ENCODE data around the gene FNTB. TPM values are rescaled to one million over a fixed set of nuclear protein-coding genes. Genes with fewer than 3 reads are reported as not detected.

FNTB gene
- total and polyA plus RNA-seq, 9 of the 15 experiments (the other 6 are each of a cell fraction or from before 2014, with no cell fraction given), result 6.9 to 23.2 (median 12.2) TPM

GRCh38 chr14:65103150-65103760 lies 116.6 kb downstream of the FNTB start (continued):
- TF ChIP-seq SNRNP70 (optimal IDR thresholded peaks at IDR 0.05; ENCODE audit: low read depth, low read length) (no peak), ZNF644 (tag; IDR thresholded peaks at IDR 0.05; ENCODE audit: low read depth) (no peak), ZSCAN29 (IDR thresholded peaks at IDR 0.05) (no peak), ZNF23 (CRISPR knock-in tag; IDR thresholded peaks at IDR 0.05) (no peak), ZNF146 (CRISPR knock-in tag; IDR thresholded peaks at IDR 0.05; ENCODE audit: unreplicated experiment) (no peak), ZBTB11 (CRISPR knock-in tag; IDR thresholded peaks at IDR 0.05) (0 out of 6 replicates have a peak, but pooled peaks of 1 of the 3 experiments have one; percentile 3), RNF219 (CRISPR knock-in tag; IDR thresholded peaks at IDR 0.05) (no peak), EWSR1 (IDR thresholded peaks at IDR 0.05; ENCODE audit: borderline replicate concordance, low read depth, partially characterized antibody) (no peak), ZNF224 (CRISPR knock-in tag; IDR thresholded peaks at IDR 0.05) (no peak), DPF2 (IDR thresholded peaks at IDR 0.05) (no peak)
- TF ChIP-seq, protein P1, sequence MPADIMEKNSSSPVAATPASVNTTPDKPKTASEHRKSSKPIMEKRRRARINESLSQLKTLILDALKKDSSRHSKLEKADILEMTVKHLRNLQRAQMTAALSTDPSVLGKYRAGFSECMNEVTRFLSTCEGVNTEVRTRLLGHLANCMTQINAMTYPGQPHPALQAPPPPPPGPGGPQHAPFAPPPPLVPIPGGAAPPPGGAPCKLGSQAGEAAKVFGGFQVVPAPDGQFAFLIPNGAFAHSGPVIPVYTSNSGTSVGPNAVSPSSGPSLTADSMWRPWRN (IDR thresholded peaks at IDR 0.05; ENCODE audit: low read depth), result no peak

Measured in K562 (cell line).